ENCODE results near the gene SLC38A9.

The SLC38A9 gene

DNA sequence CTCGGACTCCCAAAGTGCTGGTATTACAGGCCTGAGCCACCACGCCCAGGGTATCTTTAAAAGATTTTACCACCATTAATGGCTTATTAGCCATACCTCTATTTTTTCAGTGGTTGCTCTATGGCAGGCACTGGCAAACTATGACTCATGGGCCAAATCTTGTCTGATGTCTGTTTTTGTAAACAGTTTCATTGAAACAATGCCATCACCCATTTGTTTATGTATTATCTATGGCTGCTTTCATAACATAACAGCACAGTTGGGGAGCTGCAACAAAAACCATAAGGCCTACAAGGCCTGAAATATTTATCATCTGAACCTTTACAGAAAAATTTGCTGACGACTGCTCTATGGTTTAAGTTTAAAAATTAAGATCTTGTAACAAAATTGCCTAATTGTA lies 66.8 kb downstream of the SLC38A9 start:
- TF ChIP-seq GATA3 (IDR thresholded peaks at IDR 0.05; ENCODE audit: low read depth, low read length): no peak
- TF ChIP-seq GATA2 (IDR thresholded peaks at IDR 0.05; ENCODE audit: low read depth, low read length): no peak

- TF ChIP-seq GATA3 (IDR thresholded peaks at IDR 0.05; ENCODE audit: low read depth, low read length): no peak
- no peak for TF ChIP-seq GATA2 (IDR thresholded peaks at IDR 0.05; ENCODE audit: low read depth, low read length)
These were observed 73.7 kb downstream of the SLC38A9 start for GRCh38 chr5:55638455-55638854.

DNA sequence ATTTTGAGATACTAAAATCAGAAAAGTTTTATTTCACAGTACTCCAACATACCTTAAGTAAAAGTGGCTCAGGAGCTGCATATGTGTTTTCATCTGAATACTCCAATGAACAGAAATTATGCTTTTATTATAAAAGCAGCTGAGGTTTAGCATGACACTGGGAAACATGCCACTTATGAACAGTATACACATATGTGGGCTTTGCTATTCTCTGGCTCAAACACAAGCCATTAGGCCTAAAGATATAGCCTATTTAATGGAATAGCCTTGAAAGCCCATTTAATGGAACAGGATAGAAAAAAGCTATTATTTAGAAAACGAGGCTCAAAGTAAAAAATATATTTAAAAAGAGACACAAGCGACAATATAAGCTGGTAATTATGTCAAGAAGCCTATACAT lies 74.1 kb downstream of the SLC38A9 start:
- TF ChIP-seq GATA3 (IDR thresholded peaks at IDR 0.05; ENCODE audit: low read depth, low read length) (no peak), GATA2 (IDR thresholded peaks at IDR 0.05; ENCODE audit: low read depth, low read length) (no peak)

GRCh38 chr5:55636683-55637082 lies 75.4 kb downstream of the SLC38A9 start:
- TF ChIP-seq GATA2 (IDR thresholded peaks at IDR 0.05; ENCODE audit: low read depth, low read length) (no peak), GATA3 (IDR thresholded peaks at IDR 0.05; ENCODE audit: low read depth, low read length) (no peak)

- no peak for TF ChIP-seq GATA2 (IDR thresholded peaks at IDR 0.05; ENCODE audit: low read depth, low read length)
- TF ChIP-seq GATA3 (IDR thresholded peaks at IDR 0.05; ENCODE audit: low read depth, low read length): no peak
These were observed 75.9 kb downstream of the SLC38A9 start for GRCh38 chr5:55636177-55636576.

GRCh38 chr5:55634866-55635265 lies 77.3 kb downstream of the SLC38A9 start:
- TF ChIP-seq GATA3 (IDR thresholded peaks at IDR 0.05; ENCODE audit: low read depth, low read length) (no peak), GATA2 (IDR thresholded peaks at IDR 0.05; ENCODE audit: low read depth, low read length) (no peak)

DNA sequence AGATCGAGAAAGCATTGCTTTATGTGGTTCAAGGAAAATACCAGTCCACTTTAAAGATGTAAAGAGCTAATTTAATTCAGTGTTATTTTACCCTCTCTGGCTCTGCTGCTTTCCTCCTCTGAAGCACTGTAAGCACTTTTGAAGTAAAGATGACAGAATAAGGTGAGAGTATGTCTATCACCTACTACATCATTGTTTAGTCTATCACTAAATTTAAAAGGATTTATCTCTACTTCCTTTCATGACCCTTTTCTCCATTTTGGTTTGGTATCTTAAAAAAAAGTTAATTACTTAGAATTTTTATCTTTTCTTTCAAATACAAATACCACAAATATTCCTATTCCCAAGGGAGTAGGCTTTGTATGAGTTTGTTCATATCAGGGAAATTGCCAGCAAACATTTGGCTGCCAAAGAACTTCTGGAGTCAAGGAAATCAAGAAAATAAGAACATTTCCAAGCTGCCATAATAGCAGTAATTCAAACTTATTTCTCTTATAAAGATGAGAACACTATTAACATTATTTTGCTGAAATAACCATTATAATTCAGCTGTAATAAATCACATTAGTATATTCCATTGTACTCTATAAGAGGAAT lies 77.8 kb downstream of the SLC38A9 start:
- TF ChIP-seq GATA3 (IDR thresholded peaks at IDR 0.05; ENCODE audit: low read depth, low read length): no peak
- TF ChIP-seq GATA2 (IDR thresholded peaks at IDR 0.05; ENCODE audit: low read depth, low read length): no peak

- TF ChIP-seq GATA2 (IDR thresholded peaks at IDR 0.05; ENCODE audit: low read depth, low read length): no peak
- no peak for TF ChIP-seq GATA3 (IDR thresholded peaks at IDR 0.05; ENCODE audit: low read depth, low read length)
These were observed 78.4 kb downstream of the SLC38A9 start for GRCh38 chr5:55633574-55634208.

- no peak for TF ChIP-seq GATA3 (IDR thresholded peaks at IDR 0.05; ENCODE audit: low read depth, low read length)
- TF ChIP-seq GATA2 (IDR thresholded peaks at IDR 0.05; ENCODE audit: low read depth, low read length): no peak
These were observed 82.3 kb downstream of the SLC38A9 start for GRCh38 chr5:55629815-55630214.

- TF ChIP-seq GATA3 (IDR thresholded peaks at IDR 0.05; ENCODE audit: low read depth, low read length): peak; percentile 61
- TF ChIP-seq GATA2 (IDR thresholded peaks at IDR 0.05; ENCODE audit: low read depth, low read length): peak; percentile 20; the same call in 1 of the 2 replicates
These were observed 85.3 kb downstream of the SLC38A9 start for GRCh38 chr5:55626790-55627189.

DNA sequence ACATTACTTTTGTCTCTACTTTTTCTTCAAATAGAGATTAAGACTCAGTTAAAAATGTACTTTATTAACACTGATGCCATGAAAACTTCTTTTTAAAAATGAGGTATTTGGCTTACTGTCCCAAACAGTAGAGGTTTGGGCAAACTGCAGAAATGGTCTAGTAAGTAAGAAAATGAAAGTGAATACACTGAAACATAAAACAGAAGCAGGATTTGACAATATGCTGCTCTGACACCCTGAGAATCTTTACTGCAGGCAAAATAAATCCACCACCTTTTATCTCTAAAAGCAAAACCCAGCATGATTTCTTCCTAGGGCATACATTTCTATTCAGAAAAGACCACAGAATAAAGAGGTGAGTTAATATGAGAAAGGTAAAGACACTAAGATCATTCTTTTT lies 86.2 kb downstream of the SLC38A9 start:
- TF ChIP-seq GATA3 (IDR thresholded peaks at IDR 0.05; ENCODE audit: low read depth, low read length): no peak
- TF ChIP-seq GATA2 (IDR thresholded peaks at IDR 0.05; ENCODE audit: low read depth, low read length): no peak

- no peak for TF ChIP-seq GATA3 (IDR thresholded peaks at IDR 0.05; ENCODE audit: low read depth, low read length)
- TF ChIP-seq GATA2 (IDR thresholded peaks at IDR 0.05; ENCODE audit: low read depth, low read length): no peak
These were observed 86.6 kb downstream of the SLC38A9 start for GRCh38 chr5:55625589-55625909.

- no peak for TF ChIP-seq GATA2 (IDR thresholded peaks at IDR 0.05; ENCODE audit: low read depth, low read length)
- no peak for TF ChIP-seq GATA3 (IDR thresholded peaks at IDR 0.05; ENCODE audit: low read depth, low read length)
These were observed 87.1 kb downstream of the SLC38A9 start for GRCh38 chr5:55624841-55625588.

- TF ChIP-seq GATA3 (IDR thresholded peaks at IDR 0.05; ENCODE audit: low read depth, low read length) (no peak), GATA2 (IDR thresholded peaks at IDR 0.05; ENCODE audit: low read depth, low read length) (no peak)
These were observed 88.3 kb downstream of the SLC38A9 start for GRCh38 chr5:55623789-55624188.

DNA sequence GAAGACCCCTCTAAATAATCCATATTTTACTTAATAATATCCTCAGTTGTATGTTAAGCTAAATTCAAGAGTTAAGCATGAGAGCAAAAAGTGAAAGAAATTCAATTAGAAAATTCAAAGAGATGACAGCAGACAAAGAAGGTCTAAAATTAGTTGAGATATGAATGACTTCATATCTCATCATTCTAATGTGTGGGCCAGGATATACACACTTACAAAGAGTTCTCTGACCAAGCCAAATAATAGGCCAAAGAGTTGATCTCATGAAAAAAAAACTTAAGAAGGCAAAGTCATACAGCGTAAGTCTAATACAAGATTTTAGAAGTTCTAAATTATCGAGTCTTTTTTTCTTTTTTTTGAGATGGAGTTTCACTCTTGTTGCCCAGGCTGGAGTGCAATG lies 89.7 kb downstream of the SLC38A9 start:
- TF ChIP-seq GATA2 (IDR thresholded peaks at IDR 0.05; ENCODE audit: low read depth, low read length): no peak
- TF ChIP-seq GATA3 (IDR thresholded peaks at IDR 0.05; ENCODE audit: low read depth, low read length): no peak
